Suppressor macrophage treated with lipopolysaccharide for 1 hour (primary cell): ENCODE measurements around the gene BDNF.
A peak's percentile ranks its signal among the peaks of the same experiment; 100 is the strongest.
"Not testable (repeated sequence)": the region's sequence is repeated elsewhere in the genome, so short reads cannot be mapped to it uniquely, and the experiment has no call there.

Experiments used
- DNase-seq, 3 donors: peaks; one replicate each; pipeline ENCODE4 v3.0.0-alpha.2; 2020 to 2022

Gene BDNF

DNA sequence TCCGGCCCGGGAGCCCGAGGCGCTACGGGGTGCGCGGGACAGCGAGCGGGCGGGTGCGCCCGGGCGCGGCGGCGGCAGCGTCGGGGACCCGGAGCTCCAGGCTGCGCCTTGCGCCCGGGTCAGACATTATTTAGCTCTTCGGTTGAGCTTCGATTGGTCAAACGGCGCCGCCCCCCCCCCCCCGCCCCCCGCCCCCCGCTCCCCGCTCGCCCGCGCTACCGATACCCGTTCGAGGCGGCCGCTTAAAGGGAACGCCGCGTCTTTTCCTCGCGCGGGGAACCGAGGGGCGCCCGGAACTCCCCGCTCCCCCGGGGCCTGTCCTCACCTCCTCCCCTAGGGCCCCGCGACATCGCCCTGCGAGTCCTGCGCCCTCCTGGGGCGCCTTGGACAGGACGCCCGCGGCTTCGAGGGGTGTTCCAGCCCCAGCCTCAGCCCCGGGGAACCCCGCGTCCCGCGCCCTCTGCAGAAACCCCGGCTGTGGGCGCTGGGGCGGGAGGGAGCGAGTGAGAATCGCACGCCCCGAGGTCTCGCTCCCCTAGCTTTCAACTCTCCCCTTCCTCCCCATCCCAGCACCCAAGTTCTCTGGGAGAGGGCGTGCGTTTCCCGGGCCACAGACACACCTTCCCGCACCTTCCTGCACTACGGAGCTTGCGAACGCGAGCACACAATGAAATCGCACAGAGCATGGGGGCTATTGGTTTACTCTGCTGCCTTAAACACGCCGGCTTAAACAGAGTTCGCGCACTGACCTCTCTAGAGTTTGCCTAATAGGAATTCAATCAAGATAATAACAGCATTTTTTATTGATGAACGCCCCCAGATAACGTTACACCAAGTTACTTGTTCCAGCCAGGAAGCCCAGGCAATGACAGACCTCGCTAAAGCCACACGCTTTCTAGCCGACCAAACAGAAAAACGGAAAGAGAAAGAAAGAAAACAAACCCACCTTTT is at the start of gene BDNF:
TSS of gene BDNF (minus strand) at position 105 of the 951 bp plus-strand sequence. CDS start 41,891 bp downstream, outside the sequence.
- DNase-seq = no peak

DNA sequence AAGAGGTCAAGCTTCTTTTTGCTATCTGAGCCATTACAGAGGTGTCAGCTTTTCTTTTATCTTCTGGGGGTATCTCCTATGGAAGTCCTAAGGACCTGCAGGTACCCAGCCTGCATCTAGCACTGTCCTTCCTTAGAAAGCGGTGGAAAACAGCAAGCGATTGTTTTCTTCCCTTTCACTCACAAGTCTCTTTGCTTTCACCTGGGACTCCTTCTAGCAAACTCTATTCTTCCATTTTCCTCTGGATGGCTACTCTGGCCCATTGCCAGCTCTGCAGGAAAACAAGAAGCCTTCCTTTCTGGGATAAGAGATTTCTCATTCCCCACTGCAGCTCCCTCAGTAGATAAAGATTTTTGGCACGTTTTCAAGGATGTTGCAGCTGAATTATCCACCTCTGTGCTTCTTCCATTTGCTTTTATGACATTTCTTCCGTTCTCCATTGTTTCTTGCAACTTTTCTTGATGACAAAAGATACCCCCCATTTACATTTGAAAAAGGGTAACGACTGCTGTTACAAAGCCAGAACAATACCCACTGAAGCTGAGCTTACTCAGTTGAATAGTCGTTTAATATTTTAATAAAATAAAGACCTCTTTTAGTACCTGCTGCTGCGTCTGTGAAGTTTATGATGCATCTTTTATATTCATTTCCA is 40.2 kb upstream of the BDNF start:
- no peak for DNase-seq

DNA sequence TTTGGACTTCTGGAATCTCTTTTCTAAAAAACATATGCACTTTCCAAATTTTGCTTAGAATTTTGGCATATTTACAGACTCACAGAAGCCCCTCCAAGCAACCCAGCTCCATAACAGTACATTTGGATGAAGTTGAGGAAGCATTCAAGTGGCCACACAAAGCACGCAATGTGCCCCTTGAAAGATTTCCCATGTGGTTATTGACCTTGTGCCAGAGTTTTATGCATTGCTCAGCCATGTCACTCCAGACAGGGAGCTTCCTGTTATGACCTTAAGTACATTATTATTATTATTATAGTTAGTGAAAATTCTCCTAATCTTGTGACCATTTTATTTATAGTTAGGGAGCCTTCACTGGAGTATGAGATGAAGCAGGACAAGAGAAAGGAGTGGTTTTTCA is 35.0 kb upstream of the BDNF start:
- DNase-seq = no peak

DNA sequence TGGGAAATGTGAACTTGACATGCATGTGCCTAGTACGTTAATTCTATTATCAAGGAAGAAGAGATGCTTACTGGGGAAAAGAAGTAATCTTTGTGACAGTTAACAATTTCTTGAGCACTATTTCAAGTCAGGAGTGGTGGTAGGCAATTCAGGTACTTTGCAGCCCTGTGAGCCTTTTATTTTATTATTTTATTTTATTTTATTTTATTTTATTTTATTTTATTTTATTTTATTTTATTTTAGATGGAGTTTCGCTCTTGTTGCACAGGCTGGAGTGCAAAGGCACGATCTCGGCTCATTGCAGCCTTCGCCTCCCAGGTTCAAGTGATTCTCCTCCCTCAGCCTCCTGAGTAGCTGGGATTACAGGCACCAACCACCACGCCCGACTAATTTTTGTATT is 31.5 kb upstream of the BDNF start:
- DNase-seq = not testable (repeated sequence)

DNA sequence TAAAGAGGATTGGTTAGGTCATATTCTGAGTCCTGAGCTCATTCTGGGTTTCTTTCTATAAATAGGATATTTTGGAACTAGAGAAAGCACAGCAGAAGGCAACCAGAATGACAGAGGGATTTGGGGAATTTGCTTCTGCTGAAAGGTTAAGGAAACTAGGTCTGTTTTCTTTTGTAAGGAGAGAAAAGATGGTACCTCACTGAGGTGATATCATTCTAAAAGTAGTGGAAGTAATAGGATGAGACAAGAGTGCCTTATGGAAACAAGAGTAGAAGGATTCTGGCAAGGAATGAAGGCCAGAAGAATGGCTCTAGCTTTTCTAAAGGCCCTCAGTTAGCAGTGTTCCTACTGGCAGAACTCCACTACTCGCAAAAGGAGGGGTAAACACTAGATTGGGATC is 26.7 kb upstream of the BDNF start:
- DNase-seq = no peak

DNA sequence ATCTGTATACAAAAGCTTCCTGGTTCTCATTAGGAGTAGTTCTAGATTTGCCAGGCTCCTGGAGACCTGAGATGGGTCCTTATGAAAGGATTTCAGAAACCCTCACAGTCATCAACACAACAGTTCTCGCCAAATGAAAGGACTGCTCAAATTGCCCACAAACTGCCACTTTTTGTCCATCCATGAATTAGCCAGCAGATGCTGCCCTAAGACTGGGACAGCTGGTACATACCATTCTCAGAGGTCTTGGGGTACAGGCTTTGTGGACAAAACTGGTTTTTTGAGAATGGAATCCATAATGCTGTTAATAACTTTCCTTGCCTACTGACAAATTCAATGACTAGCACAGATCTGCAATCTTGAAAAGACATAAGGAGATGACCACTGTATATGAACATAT is 23.4 kb upstream of the BDNF start:
- no peak for DNase-seq

DNA sequence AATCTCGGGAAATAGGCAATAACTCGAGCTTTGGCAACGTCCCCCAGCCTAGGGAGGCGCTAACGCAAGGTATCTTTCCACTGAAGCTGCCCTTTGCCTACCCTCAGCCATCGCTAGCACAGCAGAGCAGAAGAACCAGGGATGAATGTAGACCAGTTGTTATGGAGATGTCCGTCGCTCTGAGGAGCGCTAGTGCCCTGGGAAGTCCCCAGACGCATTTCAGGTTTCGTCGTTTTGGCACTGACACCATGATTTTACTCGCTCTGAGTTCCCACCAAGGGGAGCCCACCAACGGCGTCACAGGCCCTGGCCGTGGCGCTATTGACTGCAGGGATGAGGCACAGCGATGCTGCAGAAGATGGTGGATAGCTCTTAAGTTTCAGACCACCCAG is 22.7 kb upstream of the BDNF start:
- no peak for DNase-seq

DNA sequence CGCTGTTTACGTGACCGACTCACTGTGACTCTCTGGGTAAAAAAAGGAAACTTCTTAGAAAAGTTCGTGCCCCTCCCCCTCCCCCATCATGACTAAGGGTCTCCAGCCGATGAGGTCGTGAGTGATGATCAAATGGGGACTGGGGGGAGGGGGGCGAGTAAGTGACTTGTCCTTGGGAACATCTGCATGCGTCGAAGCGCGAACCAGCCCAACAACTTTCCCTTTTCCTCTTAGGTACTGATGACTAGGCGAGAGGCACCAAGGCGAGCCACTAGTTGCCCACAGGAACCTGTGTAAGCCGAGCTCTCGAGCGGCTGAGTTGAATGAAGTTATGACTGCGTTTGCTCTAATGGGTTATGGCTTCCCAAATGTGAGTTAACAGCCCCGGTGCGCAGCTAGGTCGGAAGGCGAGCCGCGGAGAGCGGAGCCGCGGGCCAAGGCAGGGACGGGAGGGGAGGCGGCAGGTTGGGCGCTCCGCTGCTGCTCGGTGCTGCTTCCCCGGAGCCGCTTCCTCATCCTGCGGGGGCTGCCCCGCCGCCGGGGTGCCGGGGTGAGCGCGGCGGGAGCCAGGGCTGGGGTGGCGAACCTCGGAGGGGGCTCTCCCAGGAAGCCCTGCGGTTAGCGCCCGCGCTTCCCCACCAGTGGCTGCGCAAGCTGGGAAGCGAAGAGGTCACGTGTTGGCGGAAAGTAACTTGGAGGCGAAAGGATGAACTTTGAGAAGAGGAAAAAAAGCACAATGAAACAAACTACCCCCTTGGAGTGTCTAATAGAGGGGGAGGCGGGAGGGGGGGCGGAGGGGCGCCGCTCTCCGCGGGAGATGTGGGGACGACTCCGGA is 22.1 kb upstream of the BDNF start:
- DNase-seq = peak; percentile 26 to 62 (median 28)

DNA sequence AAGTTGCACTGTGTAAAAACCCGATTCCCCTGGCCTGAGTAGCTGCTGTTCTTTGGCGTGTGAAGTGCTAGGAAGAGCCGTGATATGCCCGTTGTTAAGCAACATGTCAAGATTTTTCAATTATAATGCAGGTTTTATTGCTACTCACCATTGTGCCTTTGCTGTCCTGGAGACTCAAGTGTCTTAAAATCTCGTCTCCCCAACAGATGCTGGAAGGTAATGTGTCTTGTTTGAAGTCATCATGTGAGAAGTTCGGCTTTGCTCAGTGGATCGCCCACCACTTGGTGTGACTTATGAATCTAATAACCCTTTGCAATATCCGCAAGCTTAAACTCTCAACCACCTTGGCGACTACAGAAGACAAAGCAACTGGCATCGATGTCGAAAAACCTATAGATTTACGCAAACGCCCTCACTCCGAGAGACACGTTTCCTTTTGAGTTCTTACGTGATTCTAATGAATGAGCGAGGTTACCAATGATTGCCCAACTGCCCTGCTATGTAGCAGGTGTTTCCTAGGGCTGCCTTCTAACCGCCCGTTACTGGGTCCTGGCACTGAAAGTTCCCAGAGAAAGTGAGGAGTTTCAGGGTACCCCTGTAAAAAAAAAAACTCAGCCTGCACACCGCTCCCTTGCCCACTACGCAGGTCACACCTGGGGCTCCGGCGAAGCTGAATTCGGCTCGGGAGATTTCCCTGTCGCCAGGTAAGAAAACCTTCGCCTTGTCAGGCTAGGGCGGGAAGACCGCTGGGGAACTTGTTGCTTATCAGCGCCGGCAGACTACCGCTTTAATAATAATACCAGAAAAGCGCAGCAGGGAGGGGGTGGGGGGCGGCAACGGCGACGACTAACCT is 21.2 kb upstream of the BDNF start:
- no peak for DNase-seq

DNA sequence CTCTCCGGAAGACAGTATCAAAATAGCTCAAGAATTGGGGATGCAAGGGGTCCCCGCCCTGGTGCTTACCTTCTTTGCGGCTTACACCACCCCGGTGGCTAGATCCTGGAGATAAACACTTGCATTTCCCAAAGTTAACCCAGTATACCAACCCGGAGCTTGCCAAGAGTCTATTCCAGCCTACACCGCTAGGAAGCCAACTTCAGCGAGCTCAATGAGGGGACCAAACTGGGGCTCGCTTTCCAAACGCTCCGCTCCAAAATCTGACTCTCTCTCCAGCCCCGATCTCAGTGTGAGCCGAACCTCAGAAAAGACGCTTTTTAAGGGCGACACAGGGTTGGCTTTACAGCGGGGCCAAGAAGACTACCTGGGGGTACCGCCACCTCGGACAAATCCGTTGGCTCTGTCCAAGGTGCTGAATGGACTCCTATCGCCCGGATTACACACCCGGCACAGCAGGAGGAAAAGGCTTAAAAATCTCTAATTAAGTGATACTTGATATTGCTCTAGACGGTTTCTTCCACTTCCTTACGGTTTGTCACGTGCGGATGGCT is 20.1 kb upstream of the BDNF start:
- peak in 2 of 3 donors; percentile 36 to 55 for DNase-seq

DNA sequence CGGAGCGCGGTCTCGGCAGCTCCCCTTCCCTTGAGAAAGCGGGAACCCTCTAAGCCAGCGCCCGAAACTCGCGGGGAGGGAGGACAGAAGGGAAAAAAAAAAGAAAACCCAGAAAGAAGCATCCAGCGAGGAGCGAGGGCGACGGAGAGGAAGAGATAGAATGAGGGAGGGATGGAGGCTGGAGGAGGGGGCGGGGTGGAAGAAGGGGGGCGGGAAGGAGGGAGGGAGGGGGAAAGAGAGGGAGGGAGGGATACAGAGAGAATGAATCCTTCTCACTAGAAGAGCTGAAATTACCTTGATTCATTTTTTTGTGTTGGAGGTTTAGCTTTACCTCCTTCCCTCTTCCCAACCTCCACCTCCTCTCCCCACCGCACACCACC is 19.3 kb upstream of the BDNF start:
- DNase-seq = no peak

DNA sequence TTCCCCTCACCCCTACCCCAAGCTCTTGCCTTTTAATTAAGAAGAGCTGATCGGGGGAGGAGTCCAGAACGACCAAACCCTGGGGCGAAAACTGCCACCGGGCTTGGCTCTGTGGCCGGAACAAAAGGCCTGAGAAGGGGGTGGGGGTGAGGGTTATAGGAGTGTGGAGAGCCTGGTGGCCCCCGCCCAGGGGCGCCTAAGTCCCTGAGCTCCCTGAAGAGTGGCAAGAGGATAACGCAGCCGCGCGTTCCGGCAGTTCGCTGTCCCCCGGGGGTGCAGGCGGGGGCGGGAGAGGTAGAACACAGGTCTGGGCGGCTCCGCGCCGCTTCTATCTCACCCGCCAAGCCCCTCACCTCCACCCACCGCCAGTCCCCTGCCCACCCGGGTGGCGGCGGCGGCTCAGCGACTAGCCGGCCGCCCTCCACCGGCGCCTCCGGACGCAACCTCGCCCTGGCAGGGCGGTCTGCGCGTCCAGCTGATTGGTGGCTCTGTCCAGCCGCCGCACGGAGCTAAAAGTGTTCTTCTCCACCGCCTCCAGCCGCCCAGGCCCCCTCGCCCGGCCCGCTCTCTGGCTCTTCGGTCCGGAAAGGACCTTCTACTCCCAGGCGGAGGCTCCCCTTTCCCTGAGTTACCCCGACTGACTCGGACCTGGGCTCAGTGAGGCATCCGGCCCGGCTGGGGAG is 18.7 kb upstream of the BDNF start:
- DNase-seq = no peak

DNA sequence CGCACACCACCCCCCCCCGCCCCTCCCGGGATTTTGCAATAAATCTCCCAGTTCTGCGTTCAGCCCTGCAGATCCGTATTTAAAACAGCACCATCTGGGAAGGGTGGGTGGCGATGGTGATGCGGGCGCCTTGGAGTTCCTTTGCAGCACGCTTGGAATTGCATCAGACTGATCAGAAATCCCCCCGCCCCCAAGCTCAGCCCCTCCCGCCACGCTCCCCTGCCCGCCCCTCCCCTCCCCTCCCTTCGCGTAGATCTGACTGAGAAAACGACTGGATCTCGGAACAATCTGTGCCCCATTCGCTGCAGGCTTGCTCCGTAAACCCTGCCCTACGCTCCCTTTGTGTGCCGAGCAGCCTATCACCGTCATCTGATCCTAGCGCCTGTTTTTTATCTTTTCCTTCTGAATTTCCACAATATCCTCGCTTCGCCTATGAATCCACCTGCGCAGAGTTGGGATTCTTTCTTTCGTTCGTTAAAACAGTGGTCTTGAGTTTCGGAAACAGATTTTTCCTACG is 18.1 kb upstream of the BDNF start:
- DNase-seq = peak in 1 of 3 donors; percentile 15

DNA sequence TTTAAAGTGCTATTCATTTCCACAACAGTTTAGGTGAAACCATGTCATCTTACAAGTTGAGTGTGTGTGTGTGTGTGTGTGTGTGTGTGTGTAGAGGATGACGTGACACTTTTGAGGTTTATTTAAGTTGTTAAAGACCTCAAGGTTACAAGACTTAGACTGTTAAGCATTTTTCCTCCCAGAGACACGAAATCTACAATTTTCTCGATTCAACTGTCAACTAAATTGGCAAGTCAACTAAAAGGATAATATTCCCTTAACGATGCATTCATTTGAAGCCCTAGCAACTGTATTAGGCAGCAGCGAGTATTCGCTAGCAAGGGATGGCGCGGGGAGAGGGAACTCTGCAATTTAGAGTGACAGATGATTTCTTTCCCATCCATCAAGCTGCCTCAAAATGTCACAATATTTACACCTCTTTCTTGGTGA is 17.6 kb upstream of the BDNF start:
- DNase-seq = no peak

DNA sequence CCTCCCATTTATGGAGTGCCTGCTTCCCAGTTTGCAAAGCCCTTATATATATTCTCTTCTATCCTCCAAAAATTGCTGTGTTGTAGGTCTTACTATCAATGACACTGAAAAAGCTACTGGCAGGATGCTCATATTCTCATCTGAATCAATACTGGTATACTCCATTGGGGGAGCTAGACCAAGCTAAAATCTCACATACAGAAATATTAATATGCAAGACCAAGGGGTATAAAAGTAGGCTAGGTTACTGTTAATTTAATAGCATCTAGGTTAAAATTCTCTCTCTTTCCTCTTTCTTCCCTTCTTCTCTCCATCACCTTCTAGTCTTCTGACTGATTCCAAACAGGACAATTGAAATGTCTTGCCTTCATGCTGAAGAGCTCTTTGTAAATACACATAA is 17.1 kb upstream of the BDNF start:
- no peak for DNase-seq

DNA sequence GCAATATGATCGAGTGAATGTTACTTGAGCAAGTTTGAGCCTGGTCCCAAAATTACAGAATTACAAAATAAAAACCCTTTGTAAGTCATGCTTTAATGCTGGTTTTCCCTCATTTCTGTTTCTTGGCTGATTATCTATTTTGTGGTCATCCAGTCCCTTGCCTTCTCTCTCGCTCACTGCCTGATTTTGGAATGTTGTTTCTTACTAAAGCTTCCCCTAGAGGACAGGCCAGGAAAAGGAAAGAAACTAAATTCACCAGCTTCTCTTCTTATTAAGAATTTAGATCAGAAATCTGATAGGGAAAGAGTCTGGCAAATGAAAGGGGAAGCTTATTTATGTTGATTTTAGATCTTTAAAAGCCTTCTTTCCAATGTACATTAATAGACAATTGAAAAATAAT is 16.6 kb upstream of the BDNF start:
- no peak for DNase-seq

DNA sequence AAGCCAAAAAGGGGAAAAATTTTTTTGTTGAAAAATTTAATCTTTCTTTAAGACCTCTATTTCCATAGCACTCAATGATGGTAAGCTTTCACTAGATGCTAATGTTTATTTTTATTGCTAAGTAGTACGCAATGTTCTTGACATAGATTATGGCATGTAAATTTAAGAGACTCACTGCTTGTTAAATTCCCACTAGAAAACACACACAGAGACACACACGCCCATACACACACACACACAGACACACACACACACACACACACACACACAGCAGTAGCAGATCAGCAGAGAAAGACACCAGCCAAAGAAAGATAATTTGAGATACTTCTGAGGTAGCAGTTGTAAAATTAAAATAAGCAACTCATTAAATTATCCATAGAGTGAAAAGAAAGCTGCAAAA is 16.0 kb upstream of the BDNF start:
- no peak for DNase-seq

DNA sequence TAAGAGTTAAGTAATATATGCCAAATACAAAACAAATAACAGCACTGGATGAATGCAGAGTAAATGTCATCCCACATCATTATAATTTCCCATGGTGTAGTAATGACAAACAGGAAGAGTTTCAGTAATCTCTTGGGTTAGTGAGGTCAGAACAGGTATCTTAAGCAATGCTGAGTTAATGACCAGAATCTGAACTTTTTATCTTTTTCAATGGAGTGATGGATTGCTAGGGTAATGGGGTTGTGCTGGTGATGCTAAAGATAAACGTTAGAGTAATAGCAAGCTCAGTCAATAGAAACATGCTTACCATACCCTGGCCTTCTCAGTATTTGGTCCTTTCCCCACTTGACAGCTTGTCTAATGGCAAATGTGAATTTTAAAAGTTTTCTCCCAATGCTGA is 11.5 kb upstream of the BDNF start:
- no peak for DNase-seq

DNA sequence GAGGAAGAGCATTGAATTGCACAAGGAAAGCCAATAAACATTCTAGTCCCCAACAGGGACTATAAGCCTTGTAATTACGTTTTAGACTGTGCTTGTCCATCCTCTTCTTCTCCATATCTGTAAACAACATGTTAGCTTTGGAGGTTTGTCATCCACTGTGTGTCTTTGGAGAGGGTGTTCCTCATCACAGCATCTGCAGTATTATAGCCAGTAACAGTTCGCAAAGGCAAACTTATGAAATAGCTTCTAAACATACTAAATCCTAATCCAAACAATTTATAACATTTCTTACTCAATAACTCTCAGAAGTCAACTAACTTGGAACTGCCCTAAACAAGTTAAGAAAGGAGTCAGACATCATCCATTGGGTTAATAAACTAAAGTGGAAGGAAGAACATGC is 10.3 kb upstream of the BDNF start:
- no peak for DNase-seq

DNA sequence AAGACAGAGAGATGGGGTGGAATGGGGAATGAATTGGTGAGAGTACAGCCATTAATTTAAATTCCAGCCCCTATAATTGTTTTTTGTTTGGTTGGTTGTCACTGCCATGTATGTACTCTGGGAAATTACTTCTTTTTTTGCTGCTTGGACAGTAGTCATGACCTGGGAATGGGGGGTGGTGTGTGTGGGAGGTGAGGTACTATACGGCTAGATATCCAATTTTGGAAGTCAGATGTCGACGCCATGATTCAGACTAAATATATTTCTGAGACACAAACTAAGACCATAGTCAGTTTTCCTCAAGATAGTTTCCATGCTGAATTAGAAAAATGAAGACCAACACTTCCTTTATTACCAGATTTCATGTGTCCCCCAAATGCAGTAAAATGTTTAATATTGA is 7.4 kb upstream of the BDNF start:
- no peak for DNase-seq
